ENCODE data around the gene ARPC1A.

Gene ARPC1A

DNA sequence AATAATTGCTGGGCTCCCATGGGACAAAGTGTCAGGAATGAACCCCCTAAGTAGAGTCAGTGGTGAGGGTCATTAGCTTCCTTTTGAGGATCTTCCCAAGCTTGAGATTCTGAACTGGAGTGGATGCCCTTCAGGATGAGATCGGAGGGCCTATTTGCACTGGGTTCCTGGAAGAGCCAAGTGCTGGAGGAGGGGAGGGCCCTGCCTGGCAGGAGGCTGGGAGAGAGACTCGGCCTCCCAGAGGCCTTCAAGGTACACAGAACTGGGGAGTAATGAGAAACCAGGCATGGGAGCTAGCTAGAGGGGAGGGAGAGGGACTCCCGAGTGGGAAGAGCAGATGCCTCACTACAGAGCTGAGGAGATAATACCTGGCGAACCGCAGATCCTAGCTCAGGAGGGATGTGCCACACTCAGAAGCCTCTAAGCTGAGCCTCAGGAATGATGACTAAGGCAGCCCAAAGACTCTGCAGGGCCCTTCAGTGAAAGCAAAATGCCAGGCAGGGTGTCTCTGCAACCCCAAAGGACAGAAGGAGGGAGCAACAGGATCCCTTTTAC lies 73.3 kb downstream of the ARPC1A start:
- no peak for DNase-seq (ENCODE audit: low read depth)
- no peak overlapping the region for H3K4me3 ChIP-seq (ENCODE audit: low read length)
- no peak for TF ChIP-seq CTCF (conservative IDR thresholded peaks at IDR 0.05; ENCODE audit: low read length)

DNA sequence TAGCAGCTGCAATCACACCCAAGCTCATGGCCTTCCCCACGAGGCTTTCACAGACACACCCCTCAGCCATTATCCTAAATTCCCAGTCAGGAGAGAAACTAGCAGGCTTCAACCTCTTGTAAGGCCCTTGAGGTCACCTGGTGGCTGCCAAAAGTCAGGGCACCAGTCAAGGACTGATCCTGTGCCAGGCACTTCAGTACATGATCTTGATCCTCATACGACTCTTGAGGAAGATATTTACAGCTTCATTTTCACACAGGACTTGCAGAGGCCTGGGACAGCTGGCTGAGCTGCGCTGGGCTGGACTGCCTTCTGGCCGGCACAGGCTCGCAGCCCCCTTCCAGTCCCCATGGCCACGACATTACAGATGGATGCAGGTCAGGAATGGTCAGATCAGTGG lies 73.9 kb downstream of the ARPC1A start:
- no peak for DNase-seq (ENCODE audit: low read depth)
- TF ChIP-seq CTCF (conservative IDR thresholded peaks at IDR 0.05; ENCODE audit: low read length), result no peak
- no peak overlapping the region for H3K4me3 ChIP-seq (ENCODE audit: low read length)

- no peak for TF ChIP-seq CTCF (conservative IDR thresholded peaks at IDR 0.05; ENCODE audit: low read length)
- no peak overlapping the region for H3K4me3 ChIP-seq (ENCODE audit: low read length)
- no peak for DNase-seq (ENCODE audit: low read depth)
Measured at GRCh38 chr7:99402854-99403253, 77.2 kb downstream of the ARPC1A start.

DNA sequence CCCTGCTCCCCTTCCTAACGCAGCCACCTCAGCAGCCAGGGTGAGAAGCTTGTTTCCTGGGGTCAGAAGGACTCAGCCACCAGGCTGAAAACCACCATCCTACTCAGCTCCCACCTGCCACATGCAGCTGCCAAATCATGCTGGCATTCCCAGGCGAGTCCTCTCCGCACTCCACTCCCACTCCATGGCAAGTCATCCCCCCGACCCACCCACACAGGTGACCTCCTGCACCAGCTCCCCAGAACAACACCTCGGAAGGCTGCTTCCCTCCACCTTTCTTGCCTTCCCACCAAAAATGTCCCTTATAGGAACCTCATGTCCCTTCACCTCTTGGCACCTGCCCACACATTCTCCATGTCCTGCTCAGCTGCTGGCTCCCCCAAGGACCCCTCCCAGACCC lies 78.1 kb downstream of the ARPC1A start:
- no peak overlapping the region for H3K4me3 ChIP-seq (ENCODE audit: low read length)
- TF ChIP-seq CTCF (conservative IDR thresholded peaks at IDR 0.05; ENCODE audit: low read length), result no peak
- no peak for DNase-seq (ENCODE audit: low read depth)

- DNase-seq (ENCODE audit: low read depth), result no peak
- no peak for TF ChIP-seq CTCF (conservative IDR thresholded peaks at IDR 0.05; ENCODE audit: low read length)
- no peak overlapping the region for H3K4me3 ChIP-seq (ENCODE audit: low read length)
Measured at GRCh38 chr7:99404235-99404976, 78.7 kb downstream of the ARPC1A start.

- no peak for DNase-seq (ENCODE audit: low read depth)
- H3K4me3 ChIP-seq (ENCODE audit: low read length), result no peak overlapping the region
- no peak for TF ChIP-seq CTCF (conservative IDR thresholded peaks at IDR 0.05; ENCODE audit: low read length)
Measured at GRCh38 chr7:99404977-99405320, 79.3 kb downstream of the ARPC1A start.

- no peak for TF ChIP-seq CTCF (conservative IDR thresholded peaks at IDR 0.05; ENCODE audit: low read length)
- no peak for DNase-seq (ENCODE audit: low read depth)
- H3K4me3 ChIP-seq (ENCODE audit: low read length), result peak overlapping the region; percentile 6; the same call in 1 of the 2 replicates
Measured at GRCh38 chr7:99406557-99406956, 80.9 kb downstream of the ARPC1A start.

Data from AG10803 (cell line).